ENCODE results near the gene SPCS2.
"Not testable (repeated sequence)": the region's sequence is repeated elsewhere in the genome, so short reads cannot be mapped to it uniquely, and the experiment has no call there.

The SPCS2 gene

DNA sequence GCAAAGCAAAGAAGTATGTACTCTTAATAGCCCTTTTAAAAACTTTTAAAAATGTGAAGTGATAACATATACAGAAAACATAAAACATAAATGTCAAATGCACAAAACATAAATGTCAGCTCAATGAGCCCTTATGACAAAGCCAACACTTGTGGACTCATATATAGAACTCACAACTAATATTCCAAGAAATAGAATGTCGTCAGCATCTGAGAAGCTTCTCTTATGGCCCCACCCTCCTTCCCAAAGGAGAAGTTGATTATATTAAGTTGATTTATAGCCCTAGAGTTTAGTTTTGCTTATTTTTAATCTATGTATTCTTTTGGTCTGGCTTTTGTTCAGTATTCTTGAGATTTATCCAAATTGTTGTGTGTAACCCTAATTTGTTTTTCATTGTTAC is 53.5 kb downstream of the SPCS2 start:
- DNase-seq (ENCODE audit: low read depth) = no peak

- DNase-seq (ENCODE audit: low read depth) = no peak
These were observed 55.1 kb downstream of the SPCS2 start for GRCh38 chr11:75004215-75004614.

DNA sequence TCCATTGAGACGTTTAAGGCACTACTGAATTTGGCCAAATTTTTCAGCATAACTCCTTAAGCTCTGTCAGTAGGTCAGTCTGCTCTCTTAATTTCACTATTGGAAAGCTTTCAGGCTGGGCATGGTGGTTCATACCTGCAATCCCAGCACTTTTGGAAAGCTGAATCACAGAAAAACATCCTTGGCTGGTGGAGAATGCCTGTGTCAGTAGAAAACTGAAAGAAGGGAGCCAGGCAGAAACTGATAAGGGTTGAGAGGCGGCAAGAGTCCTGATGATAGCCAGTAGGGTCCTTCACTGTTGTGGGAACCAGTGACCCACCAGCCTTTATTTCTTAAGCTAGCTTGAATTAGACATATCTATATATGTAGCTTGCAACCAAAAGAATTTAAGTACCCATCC is 62.3 kb downstream of the SPCS2 start:
- no peak for DNase-seq (ENCODE audit: low read depth)

DNA sequence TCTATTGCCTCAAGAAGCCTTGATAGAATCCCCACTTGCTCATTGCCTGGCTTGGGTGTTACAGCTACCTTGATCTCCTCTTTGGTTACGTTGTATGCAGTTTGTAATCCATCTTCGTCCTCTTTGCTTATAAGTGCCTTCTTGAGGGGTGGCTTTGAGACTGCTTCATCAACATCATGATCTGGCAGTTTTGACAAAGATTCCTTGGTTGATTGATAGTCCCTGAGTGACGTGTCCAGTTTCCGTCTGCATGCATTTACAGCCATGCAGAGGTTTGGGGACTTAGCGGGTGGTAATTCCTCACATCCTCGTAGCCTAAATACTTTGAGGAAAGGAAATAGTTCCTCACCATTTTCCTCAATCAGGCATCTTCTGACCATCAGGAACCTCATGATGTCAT is 62.8 kb downstream of the SPCS2 start:
- no peak for DNase-seq (ENCODE audit: low read depth)

DNA sequence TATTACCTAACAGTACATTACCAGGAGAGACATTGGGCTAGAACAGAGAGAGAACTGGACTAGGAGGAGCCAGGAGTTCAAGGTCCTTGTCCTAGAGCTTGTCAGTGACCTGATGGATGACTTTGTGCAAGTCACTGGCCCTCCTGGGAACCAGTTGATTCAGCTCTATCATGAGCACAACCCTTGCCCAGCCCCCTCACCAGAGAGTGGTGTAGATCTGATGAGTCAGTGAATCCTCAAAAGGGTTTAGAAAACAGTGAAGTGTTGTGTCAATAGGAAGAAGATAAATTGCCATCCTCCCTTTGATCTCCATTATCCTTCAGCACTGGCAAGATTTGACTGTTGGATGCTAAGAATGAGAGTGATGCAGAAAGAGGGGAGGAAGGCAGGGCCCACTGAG is 64.0 kb downstream of the SPCS2 start:
- peak; percentile 14 for DNase-seq (ENCODE audit: low read depth)

GRCh38 chr11:75014129-75014528 is 65.1 kb downstream of the SPCS2 start:
- peak; percentile 72 for DNase-seq (ENCODE audit: low read depth)

GRCh38 chr11:75019200-75019599 is 70.1 kb downstream of the SPCS2 start:
- DNase-seq (ENCODE audit: low read depth) = not testable (repeated sequence)

GRCh38 chr11:75020328-75020727 is 71.3 kb downstream of the SPCS2 start:
- DNase-seq (ENCODE audit: low read depth) = not testable (repeated sequence)

DNA sequence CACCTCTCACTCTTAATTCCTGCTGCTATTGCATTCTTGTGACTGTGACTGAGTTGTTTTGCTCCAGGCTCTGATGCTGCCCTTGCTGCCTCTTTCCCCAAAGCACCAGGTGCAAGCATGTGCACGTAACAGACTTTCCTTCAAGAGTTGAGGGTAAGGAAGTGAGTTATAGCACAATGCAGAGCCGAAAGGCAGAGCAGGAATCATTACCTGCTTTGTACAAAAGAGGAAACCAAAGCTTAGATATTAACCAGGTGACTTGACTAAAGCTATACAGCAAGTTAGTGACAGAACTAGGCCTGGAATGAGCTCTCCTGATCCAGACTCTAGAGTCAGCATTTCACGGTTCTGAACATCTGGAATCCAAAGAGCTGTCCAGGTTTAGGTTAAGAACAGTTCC is 73.2 kb downstream of the SPCS2 start:
- DNase-seq (ENCODE audit: low read depth) = no peak

DNA sequence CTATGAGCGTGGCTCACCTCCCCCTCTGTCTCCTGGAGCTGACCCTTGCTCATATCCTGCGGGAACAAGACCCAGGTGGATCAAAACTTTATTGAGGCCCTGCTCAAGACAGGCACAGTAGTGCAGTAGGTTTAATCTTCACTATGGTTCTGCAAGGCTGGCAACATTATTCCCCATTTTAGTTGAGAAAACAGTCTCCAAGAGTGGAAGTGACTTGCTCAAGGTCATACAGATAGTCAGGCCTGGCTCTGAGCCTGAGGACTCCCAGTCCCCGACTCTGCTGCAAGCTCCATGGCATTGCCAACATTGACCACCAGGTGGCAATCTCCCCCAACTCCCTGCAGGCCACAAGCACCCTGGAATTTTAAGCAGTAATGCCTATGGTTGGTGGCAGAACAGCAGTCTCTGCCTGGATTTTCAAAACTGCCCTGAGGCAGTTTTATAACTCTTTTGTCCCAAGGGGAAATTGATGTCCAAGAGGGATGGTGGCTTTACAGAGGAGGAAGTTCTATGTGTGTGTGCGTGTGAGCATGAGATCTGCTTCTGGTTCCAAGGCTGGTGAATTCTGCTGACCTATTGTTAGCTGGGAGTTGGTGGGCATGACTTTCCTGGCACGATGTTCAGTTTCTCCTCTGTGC is 73.8 kb downstream of the SPCS2 start:
- DNase-seq (ENCODE audit: low read depth) = peak; percentile 83

DNA sequence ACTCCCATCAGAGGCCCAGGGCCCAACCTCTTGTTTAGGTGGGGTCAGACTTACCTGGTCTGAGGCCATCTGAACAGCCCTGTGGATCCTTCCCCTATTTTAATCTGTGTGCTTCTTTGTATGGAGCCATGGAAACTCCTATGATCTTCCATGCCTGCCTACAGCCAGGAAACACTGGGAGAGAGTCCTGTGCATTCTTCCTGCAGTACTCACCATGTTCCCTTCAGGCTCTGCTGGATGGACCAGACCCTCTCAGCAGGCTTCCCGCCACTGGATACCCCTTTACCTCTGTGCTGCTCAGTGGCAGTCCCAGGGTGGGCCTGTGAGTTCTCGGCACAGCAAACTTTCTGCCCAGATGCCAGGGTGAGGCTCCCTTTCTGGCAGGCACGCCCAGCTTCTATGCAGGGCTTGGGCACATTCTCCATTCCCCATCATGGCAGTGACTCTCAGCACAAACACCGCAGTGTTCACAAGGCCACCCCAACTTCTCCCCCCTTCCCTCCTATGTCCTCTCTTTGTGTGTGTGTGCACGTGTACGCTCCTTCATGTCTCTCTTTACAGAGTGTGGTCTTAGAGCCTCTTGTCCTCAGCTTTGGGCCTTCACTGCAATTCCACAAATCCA is 74.5 kb downstream of the SPCS2 start:
- DNase-seq (ENCODE audit: low read depth) = peak; percentile 11

DNA sequence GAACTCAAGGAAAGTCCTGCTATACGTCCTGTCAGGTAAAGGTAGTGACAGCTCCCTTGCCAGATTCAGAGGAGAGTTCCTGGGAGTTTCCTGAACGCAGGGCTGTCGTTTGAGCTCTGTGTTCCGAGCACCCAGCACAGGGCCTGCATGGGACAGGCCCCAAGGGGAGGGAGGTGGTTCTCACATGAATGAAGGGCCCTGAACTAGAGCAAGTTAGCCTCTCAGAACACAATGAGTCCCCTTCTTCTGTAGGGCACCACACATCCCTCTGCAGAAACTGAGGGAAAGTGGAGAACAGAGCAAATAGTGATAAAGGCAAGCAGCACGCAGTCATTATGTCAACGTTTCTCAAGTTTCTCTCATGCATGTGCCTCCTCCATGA is 75.0 kb downstream of the SPCS2 start:
- DNase-seq (ENCODE audit: low read depth) = no peak

DNA sequence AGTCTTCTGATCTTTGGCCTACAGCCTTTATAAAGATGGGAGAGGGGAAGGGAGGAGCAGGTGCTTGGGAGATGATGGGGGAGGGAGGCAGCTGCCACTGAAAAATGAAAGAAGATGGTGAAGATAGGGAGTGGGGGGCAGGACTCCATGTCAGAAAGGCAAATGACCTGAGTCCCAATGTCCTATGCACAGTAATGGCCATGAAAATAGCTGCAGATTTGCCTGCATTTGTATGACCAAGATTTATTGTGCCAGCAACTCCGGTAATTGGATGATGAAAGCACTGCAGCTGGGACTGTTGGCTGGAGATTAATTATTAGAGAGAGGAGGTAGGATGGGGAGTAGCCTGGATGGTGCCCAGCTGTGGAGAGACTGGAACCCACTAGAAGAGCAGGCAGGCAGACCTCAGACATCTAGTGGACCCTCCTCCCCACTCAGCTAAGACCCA is 75.7 kb downstream of the SPCS2 start:
- DNase-seq (ENCODE audit: low read depth) = no peak

DNA sequence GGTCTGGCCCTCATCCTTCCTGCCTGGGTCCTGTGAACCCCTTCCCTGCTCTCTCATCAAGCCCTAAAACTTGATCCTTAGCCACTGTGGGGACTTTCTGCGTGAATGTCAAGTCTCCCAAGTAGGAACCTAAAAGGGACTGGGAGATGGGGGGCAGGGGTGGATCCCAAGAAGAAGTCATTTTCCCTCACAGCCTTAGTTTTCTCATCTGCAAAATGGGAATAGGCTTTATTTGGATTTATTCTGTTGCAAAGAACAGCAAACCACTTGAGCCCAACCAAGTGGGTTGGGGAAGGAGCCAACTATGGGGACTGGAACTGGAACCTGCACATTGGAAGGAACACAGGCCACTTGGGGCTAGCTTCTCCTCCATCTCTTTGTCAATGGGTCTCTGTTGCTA is 76.5 kb downstream of the SPCS2 start:
- no peak for DNase-seq (ENCODE audit: low read depth)

DNA sequence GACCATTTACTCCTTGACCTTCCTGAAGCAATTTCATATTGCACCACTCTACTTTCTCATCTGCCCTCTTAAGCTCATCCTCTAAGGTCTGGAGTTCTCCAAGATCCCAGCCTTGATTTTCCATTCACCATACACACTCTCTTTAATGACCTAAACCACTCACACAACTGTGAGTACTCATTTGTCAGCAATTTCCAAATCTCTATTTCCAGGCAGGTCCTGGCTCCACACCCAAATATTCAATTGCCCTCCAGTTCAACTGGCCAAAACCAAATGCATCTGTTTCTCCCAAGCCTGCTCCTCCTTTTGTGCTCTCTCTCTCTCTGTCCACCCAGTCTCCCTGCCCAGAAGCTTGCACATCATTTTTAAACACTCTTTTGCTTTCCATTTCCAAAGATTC is 79.3 kb downstream of the SPCS2 start:
- no peak for DNase-seq (ENCODE audit: low read depth)

Data from EH (cell line).